Stimulated activated CD8-positive, alpha-beta memory T cell treated with anti-CD3 and anti-CD28 coated beads, Interleukin-12 subunit alpha, Interleukin-12 subunit beta, amount 100 ng/mL, for 24 hours (primary cell): ENCODE measurements around the gene PCNX3.

Experiments
- DNase-seq: peaks from one replicate; pipeline ENCODE4 v3.0.0-alpha.2; 2020; ENCODE audit errors: extremely low read depth

The PCNX3 gene

DNA sequence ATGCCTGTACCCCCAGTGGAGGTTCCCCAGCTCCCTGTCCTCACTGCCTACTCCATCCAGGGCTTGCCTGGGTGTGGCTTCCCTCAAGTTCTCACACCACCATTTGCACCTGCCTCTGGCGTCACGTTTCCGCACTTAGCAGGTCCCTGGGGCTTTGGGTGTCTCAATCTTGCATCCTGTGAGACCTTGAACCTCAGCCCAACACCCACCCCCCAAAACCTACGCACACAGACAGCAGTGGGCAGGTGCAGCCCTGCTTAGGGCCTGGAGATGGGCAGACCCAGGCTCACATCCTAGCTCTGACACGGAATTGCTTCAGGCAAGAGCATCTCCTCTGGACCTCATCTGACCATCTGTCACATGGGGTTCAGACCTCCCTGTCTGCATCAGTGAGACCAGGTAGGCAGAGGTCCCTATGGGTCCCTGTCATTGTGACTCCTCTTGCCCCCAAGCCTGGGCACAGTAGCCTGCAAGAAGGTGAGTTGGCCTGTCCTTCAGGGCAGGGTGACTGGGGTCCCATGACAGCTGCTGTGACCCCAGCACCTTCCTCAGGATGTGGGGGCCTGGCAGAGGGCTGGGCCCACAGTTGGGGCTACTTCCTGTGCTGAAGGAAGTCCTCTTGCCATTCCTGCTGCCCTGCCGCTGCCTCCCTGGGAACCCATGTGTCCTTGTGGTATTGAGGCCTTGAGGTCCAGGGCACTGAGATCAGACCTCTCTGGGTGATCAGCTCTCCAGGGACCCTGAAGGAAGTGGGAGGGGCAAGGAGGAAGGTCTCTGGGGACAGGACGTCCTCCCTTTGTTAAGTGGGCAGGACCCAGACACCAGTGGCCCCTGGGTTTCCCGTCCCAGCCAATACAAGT is 24.3 kb downstream of the PCNX3 start:
- no peak for DNase-seq

DNA sequence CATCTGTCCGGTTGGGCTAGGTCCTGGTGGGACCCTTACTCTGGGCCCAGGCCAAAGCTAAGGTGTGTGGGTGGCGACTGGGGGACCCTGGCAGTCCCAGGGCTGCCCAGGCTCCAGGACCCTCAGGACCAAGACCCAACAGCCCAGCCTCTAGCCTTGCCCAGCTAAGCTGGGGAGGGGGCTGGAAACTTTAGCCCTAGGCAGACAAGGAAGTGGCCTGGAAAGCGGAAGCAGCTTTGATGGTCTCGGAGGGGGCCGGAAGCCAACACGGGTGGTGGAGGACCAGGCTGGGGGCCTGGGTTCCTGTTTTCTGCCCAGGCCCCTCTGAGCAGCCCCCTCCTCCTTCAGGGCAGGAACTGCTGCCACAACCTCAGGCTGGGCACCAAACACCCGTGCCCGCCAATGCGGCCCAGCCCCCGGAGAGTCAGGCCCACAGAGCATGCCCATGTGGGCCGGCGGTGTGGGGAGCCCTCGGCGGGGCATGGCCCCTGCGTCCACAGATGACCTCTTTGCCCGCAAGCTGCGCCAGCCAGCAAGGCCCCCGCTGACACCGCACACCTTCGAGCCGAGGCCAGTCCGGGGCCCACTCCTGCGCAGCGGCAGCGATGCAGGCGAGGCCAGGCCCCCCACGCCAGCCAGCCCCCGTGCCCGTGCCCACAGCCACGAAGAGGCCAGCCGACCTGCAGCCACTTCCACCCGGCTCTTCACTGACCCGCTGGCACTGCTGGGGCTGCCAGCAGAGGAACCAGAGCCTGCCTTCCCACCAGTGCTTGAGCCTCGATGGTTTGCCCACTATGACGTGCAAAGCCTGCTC is 25.1 kb downstream of the PCNX3 start:
- no peak for DNase-seq

DNA sequence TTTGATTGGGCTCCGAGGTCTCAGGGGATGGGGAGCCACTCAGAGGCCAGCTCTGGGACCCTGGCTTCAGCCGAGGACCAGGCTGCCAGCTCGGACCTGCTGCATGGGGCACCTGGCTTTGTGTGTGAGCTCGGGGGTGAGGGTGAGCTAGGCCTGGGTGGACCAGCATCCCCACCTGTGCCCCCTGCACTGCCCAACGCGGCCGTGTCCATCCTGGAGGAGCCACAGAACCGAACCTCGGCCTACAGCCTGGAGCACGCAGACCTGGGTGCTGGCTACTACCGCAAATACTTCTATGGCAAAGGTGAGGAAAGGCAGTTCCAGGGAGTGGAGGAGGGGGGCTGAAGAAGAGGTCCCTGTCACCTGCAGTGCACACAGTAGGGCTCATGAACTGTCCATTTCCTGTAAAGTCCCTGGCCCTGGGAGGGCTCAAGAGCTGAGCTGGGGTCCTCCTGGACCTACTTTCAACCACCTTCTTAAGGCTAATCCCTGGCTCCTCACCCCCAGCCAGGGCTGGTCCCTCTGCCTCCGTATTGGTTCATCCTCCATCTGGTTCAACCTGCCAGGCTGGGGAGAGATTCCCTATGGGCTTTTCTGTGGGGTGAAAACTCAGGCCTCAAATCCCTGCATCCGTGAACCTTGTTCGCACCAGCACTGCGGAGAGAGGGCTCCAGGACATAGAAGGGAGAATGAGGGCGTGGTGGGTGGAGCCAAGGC is 25.9 kb downstream of the PCNX3 start:
- DNase-seq = no peak

DNA sequence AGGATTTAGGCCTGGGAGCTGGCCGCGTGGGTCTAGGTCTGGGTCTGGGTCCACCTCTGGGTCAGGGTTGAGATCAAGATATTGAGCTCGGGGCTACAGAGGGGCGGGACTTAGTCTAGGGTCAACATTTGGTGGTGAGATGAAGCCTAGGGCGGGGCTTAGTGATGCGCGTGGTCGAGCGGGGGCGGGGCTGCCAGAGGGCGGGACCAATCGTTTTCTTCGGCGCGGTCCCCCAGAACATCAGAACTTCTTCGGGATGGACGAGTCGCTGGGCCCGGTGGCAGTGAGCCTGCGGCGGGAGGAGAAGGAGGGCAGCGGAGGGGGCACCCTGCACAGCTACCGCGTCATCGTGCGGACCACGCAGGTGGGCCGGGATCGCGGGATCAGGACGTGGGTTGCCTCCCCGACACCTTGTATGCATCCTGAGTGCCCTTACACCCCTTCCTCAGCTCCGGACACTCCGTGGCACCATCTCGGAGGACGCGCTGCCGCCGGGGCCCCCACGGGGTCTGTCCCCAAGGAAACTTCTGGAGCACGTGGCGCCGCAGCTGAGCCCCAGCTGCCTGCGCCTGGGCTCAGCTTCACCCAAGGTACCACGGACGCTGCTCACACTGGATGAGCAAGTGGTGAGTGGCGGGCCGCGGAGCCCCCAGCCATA is 26.6 kb downstream of the PCNX3 start:
- DNase-seq = no peak

DNA sequence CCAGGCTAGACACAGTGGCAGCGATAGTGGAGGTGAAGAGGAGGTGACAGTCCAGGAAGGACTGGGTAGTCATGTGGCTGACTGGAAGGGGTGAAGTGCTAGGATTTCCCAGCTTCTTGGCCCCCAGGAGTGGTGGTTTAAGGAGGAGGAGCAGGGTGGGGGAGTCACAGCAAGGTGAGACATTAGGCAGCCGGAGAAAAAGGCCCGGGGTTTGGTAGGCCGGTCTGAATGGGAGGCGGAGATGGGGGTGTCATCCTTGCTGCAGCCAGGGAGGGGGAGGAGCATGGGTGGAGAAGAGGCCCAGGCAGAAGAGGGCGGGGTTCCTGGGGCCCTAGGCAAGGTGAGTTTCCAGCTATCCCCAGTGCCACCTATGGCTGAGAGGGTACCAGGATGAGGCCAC is 28.4 kb downstream of the PCNX3 start:
- DNase-seq = no peak

DNA sequence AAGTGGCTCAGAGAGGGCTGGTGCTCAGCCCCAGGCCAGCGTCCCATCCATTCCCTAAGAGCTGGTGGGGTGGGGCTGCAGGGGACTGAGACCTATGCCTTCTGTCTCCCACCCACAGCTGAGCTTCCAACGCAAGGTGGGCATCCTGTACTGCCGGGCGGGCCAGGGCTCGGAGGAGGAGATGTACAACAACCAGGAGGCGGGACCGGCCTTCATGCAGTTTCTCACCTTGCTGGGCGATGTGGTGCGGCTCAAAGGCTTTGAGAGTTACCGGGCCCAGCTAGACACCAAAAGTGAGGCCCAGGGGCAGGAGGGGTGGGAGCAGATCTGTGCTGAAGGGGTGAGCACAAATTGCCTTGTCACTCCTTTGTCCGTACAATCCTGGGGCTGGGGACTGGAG is 29.3 kb downstream of the PCNX3 start:
- DNase-seq = no peak

DNA sequence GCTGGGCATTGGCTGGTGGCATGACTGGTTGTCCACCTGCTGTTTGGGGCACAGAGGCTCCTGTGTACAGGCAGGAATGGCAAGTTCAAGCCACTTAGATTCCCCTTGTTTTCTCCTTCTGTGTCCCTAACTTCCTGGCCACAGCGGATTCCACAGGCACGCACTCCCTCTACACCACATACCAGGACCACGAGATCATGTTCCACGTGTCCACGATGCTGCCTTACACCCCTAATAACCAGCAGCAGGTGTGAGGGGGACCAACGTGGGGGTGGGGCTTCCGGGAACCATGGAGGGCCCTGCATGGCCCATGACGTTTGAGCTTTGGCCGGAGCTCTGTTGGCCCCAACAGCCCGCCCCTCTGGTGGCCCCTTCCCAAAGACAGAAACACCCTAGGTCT is 30.1 kb downstream of the PCNX3 start:
- DNase-seq = no peak

DNA sequence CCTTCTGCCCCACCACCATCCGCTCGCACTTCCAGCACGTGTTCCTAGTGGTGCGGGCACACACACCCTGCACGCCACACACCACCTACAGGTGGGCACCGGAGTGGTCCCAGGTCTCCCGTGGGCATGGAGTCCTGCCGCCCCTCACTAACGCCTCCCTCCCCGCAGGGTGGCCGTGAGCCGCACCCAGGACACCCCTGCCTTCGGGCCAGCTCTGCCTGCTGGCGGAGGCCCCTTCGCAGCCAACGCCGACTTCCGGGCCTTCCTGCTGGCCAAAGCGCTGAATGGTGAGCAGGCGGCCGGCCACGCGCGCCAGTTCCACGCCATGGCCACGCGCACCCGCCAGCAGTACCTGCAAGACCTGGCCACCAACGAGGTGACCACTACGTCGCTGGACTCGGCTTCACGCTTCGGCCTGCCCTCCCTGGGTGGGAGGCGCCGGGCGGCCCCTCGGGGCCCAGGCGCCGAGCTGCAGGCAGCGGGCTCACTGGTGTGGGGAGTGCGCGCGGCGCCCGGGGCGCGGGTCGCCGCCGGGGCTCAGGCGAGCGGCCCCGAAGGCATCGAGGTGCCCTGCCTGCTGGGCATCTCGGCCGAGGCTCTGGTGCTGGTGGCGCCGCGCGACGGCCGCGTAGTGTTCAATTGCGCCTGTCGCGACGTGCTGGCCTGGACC is 30.8 kb downstream of the PCNX3 start:
- DNase-seq = no peak

DNA sequence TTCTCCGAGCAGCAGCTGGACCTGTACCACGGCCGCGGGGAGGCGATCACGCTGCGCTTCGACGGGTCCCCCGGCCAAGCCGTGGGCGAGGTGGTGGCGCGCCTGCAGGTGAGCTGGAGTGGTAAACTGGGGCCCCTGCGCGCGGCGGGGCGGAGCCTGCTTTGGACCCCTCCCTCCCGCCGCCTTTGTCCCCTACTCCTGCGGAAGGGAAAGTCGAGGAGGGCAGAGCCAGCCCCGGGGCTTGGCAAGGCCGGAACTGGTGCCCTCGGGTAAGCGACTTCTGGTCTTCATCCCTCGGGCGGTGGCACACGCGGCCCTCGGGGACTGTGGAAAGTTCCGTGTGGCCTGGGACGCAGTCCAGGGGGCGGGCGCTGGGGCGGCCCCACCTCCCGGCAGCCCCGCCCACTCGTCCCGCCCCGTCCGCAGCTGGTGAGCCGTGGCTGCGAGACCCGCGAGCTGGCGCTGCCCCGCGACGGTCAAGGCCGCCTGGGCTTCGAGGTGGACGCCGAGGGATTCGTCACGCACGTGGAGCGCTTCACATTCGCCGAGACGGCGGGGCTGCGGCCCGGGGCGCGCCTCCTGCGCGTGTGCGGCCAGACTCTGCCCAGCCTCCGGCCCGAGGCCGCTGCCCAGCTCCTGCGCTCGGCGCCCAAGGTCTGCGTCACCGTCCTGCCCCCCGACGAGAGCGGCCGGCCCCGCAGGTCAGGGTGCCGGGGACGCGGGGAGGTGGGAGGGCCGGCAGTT is 31.6 kb downstream of the PCNX3 start:
- no peak for DNase-seq

DNA sequence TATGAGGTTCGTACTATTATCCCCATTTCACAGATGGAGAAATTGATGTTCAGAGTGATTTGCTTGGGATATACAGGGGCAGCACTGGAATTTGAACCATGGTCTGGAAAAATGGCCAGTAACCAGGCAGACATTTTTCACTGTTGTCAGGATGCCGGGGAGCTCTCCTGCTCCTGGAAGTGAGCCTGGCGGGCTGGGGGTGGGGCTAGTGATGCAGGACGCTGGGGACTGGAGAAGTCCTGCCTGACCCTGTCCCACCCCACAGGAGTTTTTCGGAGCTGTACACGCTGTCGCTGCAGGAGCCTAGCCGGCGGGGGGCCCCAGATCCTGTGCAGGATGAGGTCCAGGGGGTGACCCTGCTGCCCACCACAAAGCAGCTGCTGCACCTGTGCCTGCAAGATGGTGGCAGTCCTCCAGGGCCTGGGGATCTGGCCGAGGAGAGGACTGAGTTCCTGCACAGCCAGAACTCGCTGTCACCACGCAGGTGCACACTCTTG is 33.5 kb downstream of the PCNX3 start:
- DNase-seq = no peak

DNA sequence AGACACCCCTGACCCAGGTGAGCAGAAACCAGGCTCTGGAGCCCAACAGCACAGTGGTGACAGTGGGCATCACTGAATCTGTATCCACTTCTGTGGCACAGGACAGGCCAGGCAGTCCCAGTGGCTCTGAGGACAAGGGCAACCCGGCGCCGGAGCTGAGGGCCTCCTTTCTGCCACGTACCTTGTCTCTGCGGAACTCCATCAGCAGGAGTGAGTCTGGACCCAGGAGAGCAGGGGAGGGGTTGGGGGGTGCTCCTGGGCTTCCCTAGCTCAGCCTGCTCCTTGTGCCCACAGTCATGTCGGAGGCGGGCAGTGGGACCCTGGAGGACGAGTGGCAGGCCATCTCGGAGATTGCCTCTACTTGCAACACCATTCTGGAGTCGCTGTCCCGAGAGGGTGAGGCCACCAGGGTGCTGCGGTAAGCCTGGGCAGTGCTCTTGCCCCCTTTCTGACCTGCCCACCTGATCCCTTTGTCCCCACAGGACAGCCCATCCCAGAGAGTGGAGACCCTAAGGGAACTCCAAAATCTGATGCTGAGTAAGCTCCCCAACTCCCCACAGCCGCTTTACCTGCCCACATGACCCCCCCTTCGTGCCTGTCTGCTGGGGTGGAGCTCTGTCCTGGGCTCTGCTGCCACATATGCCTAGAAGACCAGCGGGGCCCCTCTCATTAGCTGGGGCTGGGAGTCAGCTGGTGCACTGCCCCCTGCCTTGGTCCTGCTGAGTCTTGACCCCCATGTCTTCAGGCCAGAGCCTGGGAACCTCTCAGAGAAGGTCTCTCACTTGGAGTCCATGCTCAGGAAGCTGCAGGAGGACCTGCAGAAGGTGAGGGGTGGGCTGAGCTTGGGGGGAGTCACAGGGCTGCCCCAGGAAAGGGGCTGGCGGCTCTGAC is 34.3 kb downstream of the PCNX3 start:
- DNase-seq = no peak

DNA sequence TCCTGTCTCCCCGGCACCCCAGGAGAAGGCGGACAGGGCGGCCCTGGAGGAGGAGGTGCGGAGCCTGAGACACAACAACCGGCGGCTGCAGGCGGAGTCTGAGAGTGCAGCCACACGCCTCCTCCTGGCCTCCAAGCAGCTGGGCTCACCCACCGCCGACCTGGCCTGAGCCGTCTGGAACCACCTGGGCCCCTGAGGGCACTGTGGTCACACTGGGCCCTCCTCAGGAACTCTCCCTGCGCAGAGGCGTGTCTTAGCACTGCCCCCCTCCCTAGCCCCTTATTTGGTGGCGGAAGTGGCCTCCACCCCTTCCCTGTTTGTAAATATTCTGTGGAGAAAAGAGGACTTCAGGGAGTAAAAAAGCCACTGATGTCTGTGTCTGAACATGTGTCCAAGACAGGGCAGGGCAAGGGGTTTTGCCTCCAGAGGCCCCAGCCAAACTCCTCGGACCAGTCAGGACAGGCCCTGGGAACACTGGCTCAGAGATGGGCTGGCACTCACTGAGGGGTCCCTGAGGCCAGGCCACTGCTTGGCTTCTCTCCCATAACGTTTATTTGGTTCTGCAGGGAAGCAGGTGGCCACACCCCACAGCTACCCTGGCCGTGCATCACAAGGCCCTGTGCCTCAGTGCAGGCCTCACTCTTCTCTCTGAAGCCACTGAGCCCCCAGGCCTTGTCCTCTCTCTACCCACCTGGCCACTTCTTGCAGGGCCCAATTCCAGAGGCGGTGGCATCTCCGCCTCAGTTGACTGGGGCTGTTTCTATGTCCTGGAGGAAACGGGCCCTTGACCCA is 35.2 kb downstream of the PCNX3 start:
- no peak for DNase-seq

DNA sequence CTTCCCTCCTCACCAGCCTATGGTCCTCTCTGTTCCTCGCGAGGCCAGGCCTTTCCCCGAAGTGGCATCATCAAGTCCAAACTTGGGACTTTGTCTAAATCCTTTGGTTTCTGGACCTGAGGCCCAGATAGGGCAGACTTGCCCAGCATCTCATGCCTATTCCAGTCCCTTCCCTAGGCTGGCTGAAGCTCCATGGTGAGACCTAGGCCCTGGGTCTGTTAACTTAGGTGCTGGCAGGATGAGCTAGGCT is 35.7 kb downstream of the PCNX3 start:
- no peak for DNase-seq

DNA sequence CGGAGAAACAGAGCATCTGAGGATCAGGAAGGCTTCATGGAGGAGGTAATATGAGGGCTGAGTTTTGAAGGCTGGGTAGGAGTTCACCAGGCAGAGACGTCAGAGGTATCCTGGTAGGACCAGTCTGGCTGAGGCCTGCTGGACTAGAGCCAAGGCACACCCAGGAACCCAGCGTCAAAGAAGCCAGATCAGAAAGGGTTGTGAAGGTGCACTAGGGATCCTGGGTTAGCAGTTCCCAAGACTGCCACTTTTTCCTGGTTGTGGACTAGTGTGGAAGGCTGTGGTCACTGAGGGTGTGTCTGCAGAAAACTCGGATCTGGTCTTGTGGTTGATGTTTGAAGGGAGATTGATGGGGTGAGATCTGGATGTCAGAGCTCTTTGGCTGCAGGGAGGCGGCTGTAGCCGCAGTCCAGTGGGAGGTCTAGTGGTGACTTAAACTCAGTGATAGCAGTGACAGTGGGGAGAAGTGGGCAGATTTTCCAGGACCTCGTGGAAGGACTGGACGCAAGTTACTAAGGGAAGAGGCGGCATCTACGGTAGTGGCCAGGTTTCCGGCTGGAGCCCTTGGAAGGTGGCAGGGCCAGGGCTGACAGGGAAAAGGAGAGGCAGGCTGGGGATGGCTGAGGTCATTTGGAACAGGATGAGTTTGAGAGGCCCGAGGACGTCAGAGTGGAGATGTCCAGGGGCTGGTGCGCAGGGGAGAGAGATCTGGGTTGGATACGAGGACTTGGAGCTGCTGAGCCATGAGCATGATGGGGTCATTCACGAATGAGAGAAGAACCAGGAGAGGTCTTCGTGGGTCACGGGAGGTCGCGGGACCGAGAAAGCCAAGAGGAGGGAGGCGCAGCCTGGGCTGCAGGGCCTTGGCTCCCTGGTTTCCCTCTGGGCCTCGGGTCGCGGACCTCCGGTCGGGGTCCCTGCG is 36.3 kb downstream of the PCNX3 start:
- DNase-seq = no peak

DNA sequence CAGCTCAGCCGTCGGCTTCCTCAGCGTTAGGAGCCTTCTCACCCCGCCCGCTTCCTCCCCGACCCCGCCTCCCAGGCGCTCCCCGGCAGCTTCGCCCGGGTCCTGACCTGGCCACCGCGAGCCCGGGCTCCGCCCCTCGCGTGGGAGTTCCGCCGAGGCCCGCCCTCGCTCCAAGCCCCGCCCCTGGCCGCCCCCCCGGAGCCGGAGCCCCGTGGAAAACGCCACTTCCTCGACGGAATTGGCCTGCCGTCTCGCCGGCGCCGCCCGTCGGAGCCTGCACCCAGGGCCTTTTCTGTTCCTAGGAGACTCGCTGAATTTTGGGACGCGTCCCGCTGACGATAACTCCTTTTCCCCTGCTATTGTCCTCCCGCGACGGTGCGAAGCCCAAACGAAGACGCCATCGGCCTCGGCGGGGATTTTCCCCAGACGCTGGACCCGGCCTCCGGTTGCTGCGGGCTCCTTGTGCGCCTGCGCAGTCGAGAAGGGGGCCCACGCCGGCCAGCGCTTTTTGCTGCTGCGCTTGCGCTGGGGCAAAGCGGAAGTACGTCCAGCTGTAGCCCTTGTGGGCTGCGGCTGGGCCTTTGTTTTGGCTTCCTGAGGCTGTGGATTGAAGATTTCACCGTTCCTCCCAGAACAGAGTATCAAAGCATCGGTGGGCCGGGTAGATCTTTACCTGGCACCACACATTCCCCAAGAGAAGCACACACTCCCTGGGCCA is 37.1 kb downstream of the PCNX3 start:
- DNase-seq = peak; percentile 91

DNA sequence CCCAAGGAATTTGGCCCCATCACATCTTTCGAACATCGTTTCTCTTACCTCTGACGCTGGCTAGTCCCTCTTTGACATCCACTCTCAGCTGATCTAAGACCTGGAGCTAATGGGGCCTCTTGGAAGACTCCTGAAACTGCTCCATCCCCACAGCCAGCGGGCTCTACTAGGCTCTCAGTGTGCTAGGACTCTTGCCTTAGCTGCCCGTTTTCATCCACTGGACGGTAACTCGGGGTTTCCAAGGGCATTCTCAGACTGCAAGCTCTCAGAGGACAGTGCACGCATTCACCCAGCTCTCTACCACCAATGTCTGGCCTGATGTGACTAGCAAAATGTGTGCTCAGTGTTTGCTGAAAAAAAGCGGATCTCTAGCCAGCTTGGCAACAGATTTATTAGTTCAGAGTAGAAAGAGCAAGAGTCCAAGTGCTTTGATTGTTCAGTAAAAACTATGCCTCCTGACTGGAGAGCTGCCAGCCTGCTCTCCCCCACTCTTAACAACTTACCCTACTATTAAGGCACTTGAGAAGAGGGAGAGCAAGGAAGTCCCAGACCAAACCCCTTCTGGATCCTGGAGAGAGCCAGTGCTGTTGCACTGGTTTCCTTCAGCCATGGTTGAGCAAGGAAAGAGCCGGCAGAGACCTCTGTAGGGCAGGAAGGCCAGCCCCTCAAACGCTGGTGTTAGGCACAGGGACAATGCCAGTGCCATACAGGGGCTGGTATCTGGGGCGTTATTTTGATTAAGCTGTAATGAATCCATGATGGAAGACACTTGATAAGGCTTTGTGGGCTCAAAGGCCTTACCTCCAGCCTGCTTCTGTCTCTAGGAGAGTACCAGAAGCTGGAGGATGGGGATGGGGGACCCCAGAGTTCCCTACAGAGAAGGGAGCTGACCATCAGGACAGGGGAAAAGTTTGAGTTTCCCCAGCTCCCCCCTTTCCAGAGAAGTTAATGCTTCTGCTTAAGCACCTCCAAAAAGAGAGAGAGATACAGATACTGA is 38.0 kb downstream of the PCNX3 start:
- DNase-seq = no peak
